ENCODE measurements around the gene OGG1.
A peak's percentile ranks its signal among the peaks of the same experiment; 100 is the strongest.

The OGG1 gene

GRCh38 chr3:9749645-9750555 is at the start of gene OGG1:
TSS of gene OGG1 (plus strand) at chr3:9749952. CDS start at chr3:9750287, 335 bp downstream.
- intact Hi-C loops (cut with micrococcal nuclease): loop anchor here (2.0 kb wide), 2 partner anchors 15 to 43 kb away; partner anchors contain the start of genes ARPC4 and TADA3
- no peaks in the 10 kb centered on the region for H3K27me3 Mint-ChIP-seq
- peaks cover 90% of the 10 kb centered on the region for H3K36me3 Mint-ChIP-seq (ENCODE audit: low read depth)
- peak within 1 kb of the TSS; percentile 92 for H3K27ac Mint-ChIP-seq
- no peaks in the 10 kb centered on the region for H3K9me3 Mint-ChIP-seq
- H3K4me3 Mint-ChIP-seq: peak within 1 kb of the TSS; percentile 85
- peaks cover 42% of the 10 kb centered on the region for H3K4me1 Mint-ChIP-seq (ENCODE audit: low read depth)

- intact Hi-C loops (cut with micrococcal nuclease): loop anchor here (10.0 kb wide), 1 partner anchor 214 kb away; the partner anchor contains the start of gene IL17RC
- Mint-ChIP-seq H3K27me3 (peaks cover 46% of the 10 kb centered on the region), H3K36me3 (ENCODE audit: low read depth) (peaks cover 76% of the 10 kb centered on the region), H3K4me3 (no peak overlapping the region), H3K27ac (no peak overlapping the region), H3K4me1 (ENCODE audit: low read depth) (peaks cover 20% of the 10 kb centered on the region), H3K9me3 (no peaks in the 10 kb centered on the region)
Observed at GRCh38 chr3:9700536-9700935, 49.2 kb upstream of the OGG1 start.

DNA sequence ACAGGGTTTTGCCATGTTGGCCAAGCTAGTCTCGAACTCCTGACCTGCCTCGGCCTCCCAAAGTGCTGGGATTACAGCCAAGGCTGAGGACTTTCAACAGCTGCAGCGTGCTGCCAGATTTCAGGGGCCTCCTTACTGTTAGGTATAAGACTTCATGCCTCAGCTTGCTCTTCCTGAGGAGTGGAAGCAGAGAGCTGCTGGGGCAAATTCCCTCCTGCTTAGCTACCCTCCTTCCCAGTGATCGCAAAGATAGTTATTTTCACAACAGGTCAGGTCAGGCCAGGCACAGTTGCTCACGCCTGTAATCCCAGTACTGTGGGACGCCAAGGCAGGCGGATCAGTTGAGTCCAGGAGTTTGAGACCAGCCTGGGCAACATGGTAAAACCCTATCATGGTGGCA is 48.7 kb upstream of the OGG1 start:
- peaks cover 71% of the 10 kb centered on the region for H3K36me3 Mint-ChIP-seq (ENCODE audit: low read depth)

DNA sequence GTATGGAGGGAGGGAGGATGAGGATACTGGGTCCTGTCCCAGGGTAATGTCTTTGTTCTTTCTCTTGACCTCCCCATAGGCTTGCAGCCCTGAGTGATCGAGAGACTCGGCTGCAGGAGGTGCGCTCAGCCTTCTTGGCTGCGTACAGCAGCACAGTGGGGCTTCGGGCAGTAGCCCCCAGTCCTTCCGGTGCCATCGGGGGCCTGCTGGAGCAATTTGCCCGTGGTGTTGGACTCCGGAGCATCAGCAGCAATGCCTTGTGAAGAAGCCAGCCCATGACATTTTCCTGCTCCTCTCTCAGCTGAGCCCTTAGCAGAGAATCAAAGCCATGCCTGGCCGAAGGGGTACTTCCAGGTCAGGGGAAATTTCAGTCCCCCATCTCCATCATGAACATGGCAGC is 48.0 kb upstream of the OGG1 start:
- Mint-ChIP-seq H3K36me3 (ENCODE audit: low read depth) (peaks cover 64% of the 10 kb centered on the region), H3K4me1 (ENCODE audit: low read depth) (peaks cover 20% of the 10 kb centered on the region), H3K27ac (no peak overlapping the region), H3K27me3 (peaks cover 56% of the 10 kb centered on the region), H3K9me3 (no peaks in the 10 kb centered on the region), H3K4me3 (no peak overlapping the region)
- intact Hi-C loops (cut with micrococcal nuclease): loop anchor here (10.0 kb wide), 1 partner anchor 213 kb away; the partner anchor contains the start of gene IL17RC

More for the DNA sequence above, 48.7 kb upstream of the OGG1 start:
- no peak overlapping the region for H3K4me3 Mint-ChIP-seq
- no peak overlapping the region for H3K27ac Mint-ChIP-seq
- H3K27me3 Mint-ChIP-seq: peaks cover 49% of the 10 kb centered on the region
- intact Hi-C loops (cut with micrococcal nuclease): loop anchor here (10.0 kb wide), 1 partner anchor 214 kb away; the partner anchor contains the start of gene IL17RC
- peaks cover 20% of the 10 kb centered on the region for H3K4me1 Mint-ChIP-seq (ENCODE audit: low read depth)
- H3K9me3 Mint-ChIP-seq: no peaks in the 10 kb centered on the region

GRCh38 chr3:9703240-9703639 is 46.5 kb upstream of the OGG1 start:
- H3K4me1 Mint-ChIP-seq (ENCODE audit: low read depth): peaks cover 20% of the 10 kb centered on the region
- no peak overlapping the region for H3K27ac Mint-ChIP-seq
- intact Hi-C loops (cut with micrococcal nuclease): loop anchor here (10.0 kb wide), 1 partner anchor 212 kb away; the partner anchor contains the start of gene IL17RC
- H3K27me3 Mint-ChIP-seq: peaks cover 64% of the 10 kb centered on the region
- peaks cover 49% of the 10 kb centered on the region for H3K36me3 Mint-ChIP-seq (ENCODE audit: low read depth)
- H3K9me3 Mint-ChIP-seq: no peaks in the 10 kb centered on the region
- H3K4me3 Mint-ChIP-seq: no peak overlapping the region

DNA sequence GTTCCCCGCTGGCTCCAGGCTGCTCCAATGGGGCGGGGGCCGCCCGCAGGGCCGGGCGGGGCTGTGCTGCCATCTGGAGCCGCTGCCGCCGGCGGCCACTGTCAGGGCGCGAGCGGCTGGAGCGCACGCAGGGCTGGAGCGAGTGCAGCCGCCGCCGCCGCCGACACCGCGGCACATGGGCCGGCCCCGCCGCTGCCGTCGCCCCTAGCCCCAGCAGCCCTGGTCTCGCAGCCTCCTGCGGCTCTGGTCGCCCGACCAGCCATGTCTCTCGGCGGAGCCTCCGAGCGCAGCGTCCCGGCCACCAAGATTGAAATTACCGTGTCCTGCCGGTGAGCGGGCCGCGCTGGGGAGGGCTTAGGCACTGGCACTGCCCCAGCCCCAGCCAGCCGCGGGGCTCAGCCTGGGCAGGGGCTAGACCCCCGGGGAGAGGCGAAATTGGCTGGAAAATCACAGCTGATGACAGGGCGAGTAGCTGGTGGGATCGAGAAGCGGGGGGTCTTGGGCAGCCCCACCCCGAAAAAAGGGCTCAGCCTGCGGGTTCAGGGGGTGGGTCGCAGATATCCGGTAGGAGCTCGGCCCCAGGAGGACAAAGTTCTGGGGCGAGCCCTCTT is 45.9 kb upstream of the OGG1 start, which contains the start of gene CPNE9:
Gene CPNE9 (plus strand): TSS at position 98 of the 611 bp plus-strand sequence. CDS start 164 bp downstream, at position 262.
- peaks cover 43% of the 10 kb centered on the region for H3K36me3 Mint-ChIP-seq (ENCODE audit: low read depth)
- intact Hi-C loops (cut with micrococcal nuclease): loop anchor here (10.0 kb wide), 1 partner anchor 211 kb away; the partner anchor contains the start of gene IL17RC
- peak within 1 kb of the TSS; percentile 62 for H3K4me3 Mint-ChIP-seq
- H3K27ac Mint-ChIP-seq: no peak within 1 kb of the TSS
- H3K4me1 Mint-ChIP-seq (ENCODE audit: low read depth): peaks cover 20% of the 10 kb centered on the region
- H3K27me3 Mint-ChIP-seq: peaks cover 64% of the 10 kb centered on the region
- H3K9me3 Mint-ChIP-seq: no peaks in the 10 kb centered on the region

DNA sequence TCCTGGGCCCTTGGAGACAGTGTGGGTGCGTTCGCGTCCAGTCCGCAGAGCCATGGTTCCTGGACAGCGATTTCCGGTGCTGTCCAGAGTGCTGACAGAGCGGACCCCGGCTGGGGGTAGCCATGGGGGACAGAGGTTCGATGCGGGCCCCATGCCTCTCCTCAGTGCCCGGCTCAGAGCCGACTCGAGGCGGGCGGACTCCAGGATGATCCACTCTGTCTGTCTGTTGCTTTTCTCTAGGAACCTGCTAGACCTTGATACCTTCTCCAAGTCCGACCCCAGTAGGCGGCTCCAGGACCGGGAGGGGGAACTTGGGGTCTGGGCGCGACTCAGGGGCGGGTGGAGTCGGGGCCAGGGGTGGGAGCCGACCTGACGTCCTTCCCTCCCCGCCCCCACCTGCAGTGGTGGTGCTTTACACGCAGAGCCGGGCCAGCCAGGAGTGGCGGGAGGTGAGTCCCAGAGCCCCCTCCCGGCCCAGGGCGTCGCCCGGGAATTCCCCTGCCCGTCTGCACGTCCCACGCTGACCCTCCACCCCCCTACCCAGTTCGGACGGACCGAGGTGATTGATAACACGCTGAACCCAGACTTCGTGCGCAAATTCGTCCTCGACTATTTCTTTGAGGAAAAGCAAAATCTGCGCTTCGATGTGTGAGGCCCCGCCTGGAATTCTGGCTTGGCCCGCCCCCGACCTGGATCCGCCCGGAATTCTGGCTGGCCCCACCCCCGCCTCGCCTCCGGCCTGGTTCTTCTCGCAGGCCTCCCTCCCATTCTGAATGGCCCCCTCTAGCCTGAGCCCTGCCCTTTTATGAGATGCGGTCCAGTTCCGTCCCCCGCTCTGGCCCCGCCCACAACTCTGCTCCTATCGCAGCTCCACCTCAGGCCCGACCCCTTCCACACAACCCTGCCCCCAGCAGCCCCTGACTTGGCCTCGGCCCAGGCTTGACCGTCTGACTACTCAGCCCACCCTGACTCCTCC is 45.1 kb upstream of the OGG1 start:
- H3K27ac Mint-ChIP-seq: no peak overlapping the region
- H3K9me3 Mint-ChIP-seq: no peaks in the 10 kb centered on the region
- intact Hi-C loops (cut with micrococcal nuclease): loop anchor here (10.0 kb wide), 1 partner anchor 210 kb away; the partner anchor contains the start of gene IL17RC
- H3K27me3 Mint-ChIP-seq: peaks cover 64% of the 10 kb centered on the region
- H3K36me3 Mint-ChIP-seq (ENCODE audit: low read depth): peaks cover 35% of the 10 kb centered on the region
- peaks cover 20% of the 10 kb centered on the region for H3K4me1 Mint-ChIP-seq (ENCODE audit: low read depth)
- peak overlapping the region; percentile 62 for H3K4me3 Mint-ChIP-seq

DNA sequence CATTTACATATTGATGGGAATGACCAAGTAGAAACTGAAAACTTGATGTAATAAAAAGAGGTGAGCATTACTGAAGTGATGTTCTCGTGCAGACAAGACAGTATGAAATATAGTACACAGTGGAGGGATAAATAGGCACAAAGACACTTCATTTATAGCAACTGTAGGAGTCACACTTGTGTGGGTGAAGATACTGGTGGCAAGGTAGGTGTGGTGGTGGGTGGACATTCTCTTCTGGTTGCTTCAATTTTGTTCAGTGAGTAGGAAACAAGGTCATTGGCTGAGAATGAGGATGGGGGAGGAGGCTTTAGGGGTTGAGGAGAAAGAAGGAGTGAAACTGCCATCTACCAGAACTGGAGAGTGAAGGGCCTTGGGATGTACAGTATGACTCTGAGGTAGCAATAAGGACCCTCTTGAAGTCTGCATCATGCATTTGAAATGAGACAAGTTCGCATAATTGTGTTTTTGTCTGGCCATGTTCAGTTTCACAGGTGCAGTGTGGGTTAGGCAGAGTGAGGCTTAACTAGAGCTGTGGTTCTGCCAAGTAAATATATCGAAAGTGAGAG is 39.5 kb upstream of the OGG1 start:
- H3K4me1 Mint-ChIP-seq (ENCODE audit: low read depth): peaks cover 12% of the 10 kb centered on the region
- H3K27me3 Mint-ChIP-seq: peaks cover 23% of the 10 kb centered on the region
- H3K4me3 Mint-ChIP-seq: no peak overlapping the region
- H3K36me3 Mint-ChIP-seq (ENCODE audit: low read depth): no peaks in the 10 kb centered on the region
- H3K9me3 Mint-ChIP-seq: no peaks in the 10 kb centered on the region
- H3K27ac Mint-ChIP-seq: no peak overlapping the region
- intact Hi-C loops (cut with micrococcal nuclease): no loop called here

DNA sequence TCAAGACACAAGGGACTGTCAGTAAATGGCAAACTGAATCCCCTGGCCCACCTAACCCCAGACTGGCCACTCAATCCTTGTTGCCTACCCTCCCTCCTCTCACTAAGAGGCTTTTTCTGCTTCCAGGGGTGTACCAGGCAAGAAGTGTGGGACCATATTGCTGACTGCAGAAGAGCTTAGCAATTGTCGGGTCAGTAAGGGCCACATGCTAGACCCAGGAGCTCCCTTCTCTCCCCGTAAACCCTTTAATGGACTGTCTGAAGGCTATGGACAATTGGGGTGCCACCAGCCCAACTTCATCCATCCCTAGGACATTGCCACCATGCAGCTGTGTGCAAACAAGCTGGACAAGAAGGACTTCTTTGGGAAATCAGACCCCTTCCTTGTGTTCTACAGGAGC is 37.3 kb upstream of the OGG1 start:
- Mint-ChIP-seq H3K4me3 (no peak overlapping the region), H3K9me3 (no peaks in the 10 kb centered on the region), H3K36me3 (ENCODE audit: low read depth) (no peaks in the 10 kb centered on the region), H3K4me1 (ENCODE audit: low read depth) (peaks cover 32% of the 10 kb centered on the region), H3K27ac (no peak overlapping the region), H3K27me3 (peaks cover 5% of the 10 kb centered on the region)
- intact Hi-C loops (cut with micrococcal nuclease): no loop called here

DNA sequence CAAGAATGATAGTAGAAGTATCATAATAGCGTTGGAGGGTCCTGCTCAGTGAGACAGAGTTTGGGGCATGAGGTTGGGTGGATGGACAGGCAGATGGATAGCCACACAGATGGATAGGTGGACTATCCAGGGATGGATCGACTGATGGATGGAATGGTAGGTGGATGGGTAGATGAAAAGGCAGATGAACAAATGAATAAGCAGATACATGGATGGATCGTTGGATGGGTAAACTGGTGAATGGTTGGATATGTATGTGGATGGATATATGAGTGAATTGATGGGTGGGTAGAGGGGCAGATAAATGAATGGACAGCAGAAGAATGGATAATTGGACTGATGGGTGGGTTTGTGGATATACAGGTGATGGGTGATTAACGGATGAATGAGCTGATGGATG is 36.6 kb upstream of the OGG1 start:
- Mint-ChIP-seq H3K9me3 (no peaks in the 10 kb centered on the region), H3K27ac (no peak overlapping the region), H3K4me1 (ENCODE audit: low read depth) (peaks cover 39% of the 10 kb centered on the region), H3K27me3 (peaks cover 2% of the 10 kb centered on the region), H3K4me3 (no peak overlapping the region), H3K36me3 (ENCODE audit: low read depth) (no peaks in the 10 kb centered on the region)
- intact Hi-C loops (cut with micrococcal nuclease): no loop called here

GRCh38 chr3:9715136-9715535 is 34.6 kb upstream of the OGG1 start:
- Mint-ChIP-seq H3K27me3 (peaks cover 1% of the 10 kb centered on the region), H3K4me3 (no peak overlapping the region), H3K36me3 (ENCODE audit: low read depth) (no peaks in the 10 kb centered on the region), H3K9me3 (no peaks in the 10 kb centered on the region), H3K27ac (peak overlapping the region; percentile 78), H3K4me1 (ENCODE audit: low read depth) (peaks cover 43% of the 10 kb centered on the region)
- intact Hi-C loops (cut with micrococcal nuclease): no loop called here

GRCh38 chr3:9715764-9716437 is 33.9 kb upstream of the OGG1 start:
- Mint-ChIP-seq H3K4me3 (no peak overlapping the region), H3K4me1 (ENCODE audit: low read depth) (peaks cover 43% of the 10 kb centered on the region), H3K36me3 (ENCODE audit: low read depth) (no peaks in the 10 kb centered on the region), H3K27ac (peak overlapping the region; percentile 78), H3K27me3 (peaks cover 1% of the 10 kb centered on the region), H3K9me3 (no peaks in the 10 kb centered on the region)
- intact Hi-C loops (cut with micrococcal nuclease): loop anchor here (1.0 kb wide), 1 partner anchor 15 kb away; the partner anchor contains the start of gene BRPF1

Data from dendritic cell treated with granulocyte-macrophage colony-stimulating factor and Interleukin-4, amounts not matched to agents 40 ng/mL and 50 ng/mL, for 4 days (primary cell).